ENCODE measurements around the gene PTPRN2.

PTPRN2 gene

GRCh38 chr7:158027646-158028045 is 560.0 kb downstream of the PTPRN2 start:
- DNase-seq (ENCODE audit: low spot score): no peak

- no peak for DNase-seq (ENCODE audit: low spot score)
Observed at GRCh38 chr7:158026636-158027265, 560.9 kb downstream of the PTPRN2 start.

- DNase-seq (ENCODE audit: low spot score): no peak
Observed at GRCh38 chr7:158025686-158026600, 561.7 kb downstream of the PTPRN2 start.

- DNase-seq (ENCODE audit: low spot score): no peak
Observed at GRCh38 chr7:158024881-158025280, 562.7 kb downstream of the PTPRN2 start.

DNA sequence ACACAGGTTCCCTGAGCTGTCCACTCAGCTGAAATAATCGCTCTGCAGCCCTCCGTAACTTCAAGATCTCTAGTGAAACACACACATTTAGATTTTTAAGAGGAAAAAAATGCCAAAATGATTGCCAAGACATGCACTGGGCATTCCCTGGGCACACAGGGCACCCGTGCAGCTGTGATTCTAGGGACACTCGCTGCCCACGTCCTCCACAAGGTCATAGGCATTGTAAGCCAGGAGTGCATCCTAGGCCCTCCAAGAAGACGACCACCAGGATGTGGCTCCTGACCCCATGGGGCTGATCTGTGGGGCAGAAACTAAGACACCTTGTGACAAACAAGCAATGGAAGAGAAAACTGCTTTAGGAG is 563.3 kb downstream of the PTPRN2 start:
- DNase-seq (ENCODE audit: low spot score): no peak

- DNase-seq (ENCODE audit: low spot score): no peak
Observed at GRCh38 chr7:158023681-158024350, 563.8 kb downstream of the PTPRN2 start.

- no peak for DNase-seq (ENCODE audit: low spot score)
Observed at GRCh38 chr7:158023157-158023556, 564.5 kb downstream of the PTPRN2 start.

GRCh38 chr7:158022601-158023000 is 565.0 kb downstream of the PTPRN2 start:
- DNase-seq (ENCODE audit: low spot score): no peak

DNA sequence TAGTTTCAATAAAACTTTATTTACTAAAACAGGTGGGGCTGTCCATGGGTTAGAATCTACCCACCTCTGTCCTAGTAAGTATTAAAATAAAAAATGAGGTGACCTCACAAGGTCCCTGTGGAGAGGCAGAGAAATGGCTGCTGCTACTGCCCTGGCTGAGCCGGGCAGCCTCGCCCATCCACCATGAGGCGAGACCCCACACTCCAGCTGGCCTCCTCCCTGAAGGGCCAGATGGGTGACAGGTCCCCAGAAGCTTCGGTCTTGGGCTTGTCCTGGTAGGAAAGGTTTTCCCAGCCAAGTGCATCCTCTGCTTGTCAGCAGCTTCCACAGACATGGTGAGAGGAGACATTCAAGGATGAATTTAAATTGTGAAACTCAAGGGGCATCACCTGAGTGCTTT is 565.8 kb downstream of the PTPRN2 start:
- no peak for DNase-seq (ENCODE audit: low spot score)

GRCh38 chr7:158020706-158021095 is 566.9 kb downstream of the PTPRN2 start:
- DNase-seq (ENCODE audit: low spot score): no peak

DNA sequence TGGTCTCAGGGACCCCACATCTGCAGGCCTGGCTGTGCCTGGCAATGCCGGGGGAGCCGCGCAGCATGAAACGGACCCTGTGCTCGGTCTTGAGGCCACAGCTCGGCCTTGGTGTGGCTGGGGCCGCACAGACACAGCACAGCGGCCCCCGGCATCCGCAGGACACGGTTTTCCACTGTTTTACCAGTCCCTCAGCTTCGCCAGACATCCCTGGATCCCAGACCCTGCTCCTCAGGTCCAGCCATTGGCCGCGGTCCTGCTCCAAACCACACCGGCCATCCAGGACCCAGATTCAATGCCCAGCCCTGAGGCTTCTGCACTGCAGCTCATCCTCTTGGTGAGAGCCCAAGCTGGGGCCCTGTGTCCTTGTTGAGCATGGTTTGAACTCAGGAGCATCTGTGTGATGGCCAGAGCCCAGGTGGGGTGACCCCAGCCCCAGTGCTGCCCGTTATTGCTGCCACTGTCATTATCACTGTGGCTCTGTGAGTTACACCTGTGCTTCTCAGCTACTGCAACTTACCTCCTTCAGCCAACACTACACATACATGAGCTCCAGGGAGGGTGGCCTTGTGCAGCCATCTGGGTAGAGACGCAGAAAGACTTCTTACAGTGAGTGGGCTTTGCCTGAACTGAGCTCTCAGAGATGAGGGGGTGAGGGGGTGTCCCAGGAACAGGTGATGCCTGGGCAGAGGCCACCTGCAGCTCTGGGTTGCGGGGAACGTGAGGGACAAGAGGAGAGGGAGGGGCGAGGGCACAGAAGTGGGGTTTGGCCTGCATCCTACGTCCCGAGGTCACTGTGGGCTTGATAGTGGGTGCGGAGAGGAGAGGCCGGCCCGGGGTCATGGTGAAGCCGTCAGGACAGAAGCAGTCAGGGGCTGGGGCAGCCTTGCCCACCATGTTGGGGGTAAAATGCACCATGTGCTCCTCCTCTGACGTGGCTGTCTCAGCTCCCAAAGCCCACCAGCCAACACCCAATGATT is 567.6 kb downstream of the PTPRN2 start:
- no peak for DNase-seq (ENCODE audit: low spot score)

- DNase-seq (ENCODE audit: low spot score): no peak
Observed at GRCh38 chr7:158018971-158019645, 568.5 kb downstream of the PTPRN2 start.

DNA sequence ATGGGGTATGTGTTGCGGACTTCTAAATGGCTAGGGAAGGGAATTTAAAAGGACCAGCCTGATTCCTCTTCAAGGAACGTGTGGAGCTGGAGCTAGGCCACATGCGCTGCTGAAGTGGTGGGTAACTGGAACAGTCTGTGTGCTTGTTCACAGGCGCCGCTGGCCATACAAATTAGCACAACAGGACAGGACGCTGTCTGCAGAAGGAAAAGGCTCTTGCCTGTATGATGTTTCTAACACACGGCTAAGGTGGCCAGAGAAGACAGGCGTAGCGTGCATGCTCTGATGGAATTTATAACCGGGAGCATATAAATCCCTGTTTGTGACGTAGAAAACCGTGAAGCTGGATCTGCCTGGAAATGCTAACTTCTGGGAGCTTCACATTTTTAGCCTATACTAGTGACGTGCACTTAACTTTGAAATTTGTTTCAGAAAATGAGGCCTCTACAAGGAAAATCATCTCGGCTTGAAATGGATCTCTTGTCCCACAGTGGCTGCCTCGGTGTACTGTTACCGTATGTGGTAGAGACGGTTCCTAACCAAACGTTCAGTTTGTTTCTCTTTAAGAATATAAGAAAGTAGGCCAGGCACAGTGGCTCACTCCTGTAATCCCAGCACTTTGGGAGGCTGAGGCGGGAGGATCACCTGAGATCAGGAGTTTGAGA is 569.4 kb downstream of the PTPRN2 start:
- DNase-seq (ENCODE audit: low spot score): no peak

DNA sequence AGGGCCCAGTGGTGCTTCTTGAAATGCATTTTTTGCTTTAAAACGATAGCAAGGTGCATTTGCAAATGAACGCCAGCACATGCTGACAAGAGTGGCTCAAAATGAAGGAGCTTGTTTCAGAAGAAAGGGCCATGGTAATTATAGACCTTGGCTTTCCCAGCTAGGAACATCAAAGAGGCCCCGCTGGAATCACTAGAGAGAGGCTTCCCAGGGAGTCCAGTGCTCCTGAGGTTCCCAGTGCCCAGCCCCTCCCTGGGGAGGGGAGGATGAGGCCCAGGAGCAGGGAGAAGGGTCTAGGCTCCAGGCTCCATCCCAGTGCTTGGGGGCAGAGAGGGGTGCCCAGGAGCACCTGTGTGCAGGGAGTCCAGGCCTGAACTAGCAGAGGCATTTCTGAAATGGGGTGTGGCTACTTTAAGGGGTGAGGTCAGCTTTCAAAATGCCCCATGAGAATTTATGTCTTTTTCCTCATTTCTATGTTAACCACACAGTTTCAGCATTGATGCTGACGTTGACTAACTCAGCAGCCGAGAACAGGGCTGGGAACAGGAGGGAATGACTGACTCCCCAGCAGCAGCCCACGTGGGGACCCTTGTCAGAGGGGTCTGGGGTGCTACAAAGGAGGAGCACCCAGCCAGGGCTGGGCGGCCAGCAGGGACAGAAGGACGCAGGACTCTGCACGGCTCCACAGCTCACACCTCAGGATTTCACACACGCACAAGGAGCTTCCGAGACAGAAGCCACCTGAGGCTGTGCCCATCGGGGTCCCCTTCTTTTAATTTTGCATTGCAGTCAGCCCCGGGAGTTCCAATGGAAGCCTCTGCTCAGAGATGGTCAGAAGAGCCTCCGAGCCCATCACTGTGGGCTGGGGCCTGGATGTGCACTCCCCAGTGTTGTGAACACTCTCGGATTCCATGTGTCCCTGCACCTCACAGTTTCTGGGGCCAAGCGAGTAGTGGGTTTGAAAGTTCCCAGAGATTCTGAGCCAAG is 570.2 kb downstream of the PTPRN2 start:
- no peak for DNase-seq (ENCODE audit: low spot score)

GRCh38 chr7:158016180-158017097 is 571.2 kb downstream of the PTPRN2 start:
- DNase-seq (ENCODE audit: low spot score): no peak

DNA sequence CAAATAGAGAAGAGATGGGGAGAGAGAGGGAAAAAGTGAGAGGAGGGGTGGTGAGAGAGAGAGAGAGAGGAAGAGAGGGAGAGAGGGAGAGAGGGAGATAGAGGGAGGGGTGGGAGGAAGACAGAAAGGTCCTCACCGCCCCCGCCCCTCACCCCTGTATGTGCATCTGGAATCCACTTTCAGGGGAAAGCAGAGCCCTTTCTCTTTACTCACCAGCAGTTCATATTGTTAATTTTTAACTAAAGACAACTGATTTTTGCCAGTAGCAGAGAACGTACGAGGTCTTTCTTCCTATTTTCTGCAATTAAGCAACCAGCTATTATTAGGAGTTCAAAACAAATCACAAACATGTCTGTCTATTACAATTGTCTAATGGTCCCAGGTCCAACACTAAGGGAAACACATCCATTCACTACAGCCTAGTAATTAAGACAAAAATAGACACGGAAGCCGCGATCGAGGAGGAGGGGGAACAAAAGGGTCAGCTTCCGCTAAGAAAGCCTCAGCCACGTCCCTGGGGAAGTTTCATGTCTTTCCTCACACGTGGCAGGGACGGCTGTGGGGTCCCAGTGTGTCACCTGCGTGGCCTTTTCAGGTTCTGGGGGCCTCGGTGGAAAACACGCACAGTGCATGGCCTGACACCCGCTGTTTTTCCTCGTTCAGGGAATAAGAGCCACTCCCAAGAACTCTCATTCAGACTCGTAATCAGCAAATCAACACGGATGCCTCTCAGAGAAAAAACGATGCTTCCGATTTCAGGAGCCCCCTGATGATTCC is 572.0 kb downstream of the PTPRN2 start:
- DNase-seq (ENCODE audit: low spot score): no peak

DNA sequence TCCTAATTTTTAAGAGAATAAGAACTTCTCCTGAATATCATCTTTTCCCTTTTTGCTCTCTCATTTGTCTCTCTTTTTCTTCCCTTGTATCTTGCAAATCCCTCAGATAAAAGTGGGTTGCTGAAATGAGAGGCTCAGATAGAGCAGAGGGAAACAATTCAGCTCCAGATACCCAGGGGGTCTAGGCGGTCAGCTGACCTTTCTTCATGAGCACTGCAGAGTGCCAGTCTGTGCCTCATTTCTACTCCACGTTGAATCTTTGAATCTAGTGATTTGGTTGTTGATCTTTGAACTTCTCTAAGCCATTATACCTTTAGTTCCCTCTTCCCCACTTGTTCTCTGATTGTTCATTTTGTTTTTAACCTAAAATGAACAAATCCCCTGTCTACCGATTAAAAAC is 572.6 kb downstream of the PTPRN2 start:
- no peak for DNase-seq (ENCODE audit: low spot score)

All from LoVo (cell line).